GM23248 (cell line): Measurements from ENCODE around the gene ITFG1. TPM values are rescaled to one million over a fixed set of nuclear protein-coding genes. Genes with fewer than 3 reads are reported as not detected.

Experiments used
- DNase-seq: peaks from one replicate; pipeline ENCODE4 v3.0.0-alpha.2; 2015
- H2AFZ ChIP-seq: fragments of 200-600 bp; sonication (generic); 2 replicates; pipeline ENCODE4 v1.6.1; 2016; ENCODE audit warnings: antibody characterized with exemption
- H3F3A ChIP-seq: fragments of 200-600 bp; sonication (generic); 2 replicates; pipeline ENCODE4 v1.6.1; 2016; ENCODE audit warnings: mild to moderate bottlenecking, antibody characterized with exemption, mixed run types; ENCODE audit not compliant: insufficient read depth
- H3K27ac ChIP-seq: fragments of 200-600 bp; sonication (generic); 2 replicates; pipeline ENCODE4 v1.5.1; 2016; ENCODE audit warnings: mild to moderate bottlenecking
- H3K27me3 ChIP-seq: fragments of 200-600 bp; sonication (generic); replicated peaks from 2 replicates; pipeline ENCODE4 v1.6.1; 2016; ENCODE audit warnings: mild to moderate bottlenecking; ENCODE audit not compliant: insufficient read depth
- H3K36me3 ChIP-seq: fragments of 200-600 bp; sonication (generic); 2 replicates; pipeline ENCODE4 v1.6.1; 2016; ENCODE audit warnings: low read depth, mild to moderate bottlenecking
- H3K4me1 ChIP-seq: fragments of 200-600 bp; sonication (generic); 2 replicates; pipeline ENCODE4 v1.6.1; 2016; ENCODE audit warnings: mild to moderate bottlenecking; ENCODE audit not compliant: insufficient read depth
- H3K4me2 ChIP-seq: fragments of 200-600 bp; sonication (generic); one replicate; pipeline ENCODE4 v1.6.1; 2016; ENCODE audit warnings: mild to moderate bottlenecking; ENCODE audit not compliant: unreplicated experiment
- H3K4me3 ChIP-seq: fragments of 200-600 bp; sonication (generic); 2 replicates; pipeline ENCODE4 v1.5.1; 2016; ENCODE audit warnings: mild to moderate bottlenecking
- H3K79me2 ChIP-seq: fragments of 200-600 bp; sonication (generic); 2 replicates; pipeline ENCODE4 v1.6.1; 2016; ENCODE audit warnings: mild to moderate bottlenecking; ENCODE audit not compliant: insufficient read depth
- H3K9ac ChIP-seq: fragments of 200-600 bp; sonication (generic); 2 replicates; pipeline ENCODE4 v1.6.1; 2016; ENCODE audit warnings: mild to moderate bottlenecking
- H3K9me2 ChIP-seq: fragments of 200-600 bp; sonication (generic); 2 replicates; pipeline ENCODE4 v1.6.1; 2016; ENCODE audit warnings: mixed run types, mild to moderate bottlenecking, moderate library complexity; ENCODE audit not compliant: insufficient read depth
- H3K9me3 ChIP-seq: fragments of 200-600 bp; sonication (generic); one replicate; pipeline ENCODE4 v1.6.1; 2017; ENCODE audit warnings: low read depth
- H4K20me1 ChIP-seq: fragments of 200-600 bp; sonication (generic); 2 replicates; pipeline ENCODE4 v1.6.0; 2016; ENCODE audit not compliant: insufficient read depth
- EZH2 ChIP-seq: fragments of 200-600 bp; sonication (generic); IDR thresholded peaks from 2 replicates; pipeline ENCODE4 v1.6.1; 2018; ENCODE audit warnings: antibody characterized with exemption, mild to moderate bottlenecking; ENCODE audit not compliant: insufficient read depth, poor library complexity, severe bottlenecking
- EZH2phosphoT487 ChIP-seq: fragments of 200-600 bp; sonication (generic); IDR thresholded peaks from 2 replicates; pipeline ENCODE4 v1.6.1; 2018; ENCODE audit warnings: antibody characterized with exemption, moderate library complexity, mild to moderate bottlenecking, low read depth; ENCODE audit not compliant: insufficient read depth
- WGBS, 2 experiments: methylation state at CpG; one replicate each; pipeline ENCODE4 v1.1.6; 2015 to 2017; ENCODE audit warnings: low lambda C conversion rate in 2 of 2, low coverage in 1 of 2; ENCODE audit errors: missing lambda C conversion rate in 2 of 2; 5-methylcytosine and 5-hydroxymethylcytosine counted together
- in situ Hi-C: fragments of 300-500 bp; cut with MboI; formaldehyde crosslinking; loops from 2 replicates; pipeline ENCODE4 v1.15.0; 2020
- polyA plus RNA-seq: library from polyadenylated mRNA; unstranded; fragments of >200 nt; fragmentation: Nextera tagmentation; extraction: Ambion mirVana; gene quantifications from 2 replicates; pipeline ENCODE4 v1.2.1, GENCODE V29; 2016
- total RNA-seq: library from RNA; depleted of rRNA; stranded (reverse); fragments of >200 nt; shearing (Covaris generic); gene quantifications from 2 replicates; pipeline ENCODE4 v1.2.3, GENCODE V29; 2014

The ITFG1 gene
- total and polyA plus RNA-seq, 2 experiments from 2014 or later = 78.2 to 111 TPM

GRCh38 chr16:47143677-47144558, 316.9 kb downstream of the ITFG1 start, which contains the start of gene NETO2:
Gene NETO2 (minus strand): TSS chr16:47143945. CDS start chr16:47143612, 333 bp downstream.
- Histone ChIP-seq H3K79me2 (no peaks in the 10 kb centered on the region), H3K9ac (peak within 1 kb of the TSS; percentile 42), H3F3A (peaks cover 5% of the 10 kb centered on the region; the same call in 1 of the 2 replicates), H3K9me3 (no peaks in the 10 kb centered on the region), H3K27ac (no peak within 1 kb of the TSS), H3K27me3 (no peaks in the 10 kb centered on the region), H3K4me1 (no peaks in the 10 kb centered on the region), H3K9me2 (no peaks in the 10 kb centered on the region), H2AFZ (peak within 1 kb of the TSS; percentile 86), H3K36me3 (no peaks in the 10 kb centered on the region), H4K20me1 (no peaks in the 10 kb centered on the region), H3K4me3 (peak within 1 kb of the TSS; percentile 77), H3K4me2 (peak within 1 kb of the TSS; percentile 99)
- in situ Hi-C loops = no loop called here
- 4 to 6% methylated on average over 48 to 87 of the region's 130 CpGs for WGBS, 2 experiments
- TF ChIP-seq EZH2 (no peak), EZH2phosphoT487 (no peak)
- DNase-seq = peak; percentile 72

DNA sequence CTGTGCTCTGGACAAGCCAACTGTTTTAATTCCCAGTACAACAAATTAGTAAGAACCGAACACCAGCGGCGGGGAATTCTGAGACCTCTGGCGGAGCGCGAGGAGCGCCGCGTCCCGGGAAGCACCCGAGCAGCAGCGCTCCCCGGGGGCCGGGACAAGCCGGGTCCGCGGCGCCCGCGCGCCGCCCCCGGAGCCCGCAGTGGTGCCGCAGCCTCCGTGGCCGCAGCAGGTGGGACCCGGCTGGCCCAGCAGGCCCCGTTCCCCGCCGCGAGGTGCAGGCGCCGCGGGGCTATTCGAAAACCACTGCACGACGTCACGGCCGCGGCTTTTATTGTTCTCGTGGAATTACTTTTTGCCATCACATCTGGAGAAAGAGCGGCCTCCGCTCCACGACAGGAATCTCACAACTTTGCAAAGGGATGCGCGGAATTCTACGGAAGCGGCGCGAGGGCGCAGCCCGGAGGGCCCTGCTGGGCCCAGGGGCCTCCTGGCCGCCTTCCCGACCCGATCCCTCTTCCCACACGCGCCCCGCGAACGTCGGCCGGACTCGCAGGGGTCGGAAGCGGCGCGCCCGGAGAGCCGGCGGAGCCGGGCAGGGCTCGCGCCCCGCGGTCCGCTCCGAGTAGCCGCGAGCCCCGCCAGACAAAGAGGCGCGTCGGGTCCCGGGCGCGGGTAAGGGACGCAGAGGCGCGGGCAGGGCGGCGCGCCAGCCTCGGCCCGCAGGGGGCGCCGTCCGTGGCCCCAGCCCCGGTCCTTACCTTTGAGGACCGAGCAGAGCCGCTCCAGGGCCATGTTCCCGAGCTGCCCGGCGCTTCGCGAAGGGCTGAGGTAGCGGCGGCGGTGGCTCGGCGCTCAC, 317.8 kb downstream of the ITFG1 start:
- in situ Hi-C loops = no loop called here
- H3K27me3 ChIP-seq = no peaks in the 10 kb centered on the region
- H3K9me2 ChIP-seq = no peaks in the 10 kb centered on the region
- H4K20me1 ChIP-seq = no peaks in the 10 kb centered on the region
- DNase-seq = peak; percentile 73
- H3K4me3 ChIP-seq = peak overlapping the region; percentile 77
- H3F3A ChIP-seq = peaks cover 5% of the 10 kb centered on the region; the same call in 1 of the 2 replicates
- H3K36me3 ChIP-seq = no peaks in the 10 kb centered on the region
- peak overlapping the region; percentile 86 for H2AFZ ChIP-seq
- peak overlapping the region; percentile 42 for H3K9ac ChIP-seq
- no peak overlapping the region for H3K27ac ChIP-seq
- WGBS, 2 experiments = 1 to 2% methylated on average over 76 to 88 of the region's 111 CpGs
- H3K4me1 ChIP-seq = no peaks in the 10 kb centered on the region
- H3K9me3 ChIP-seq = no peaks in the 10 kb centered on the region
- no peaks in the 10 kb centered on the region for H3K79me2 ChIP-seq
- no peak for TF ChIP-seq EZH2phosphoT487
- no peak for TF ChIP-seq EZH2
- H3K4me2 ChIP-seq = peak overlapping the region; percentile 99

GRCh38 chr16:47142486-47142820, 318.4 kb downstream of the ITFG1 start:
- no peak for TF ChIP-seq EZH2phosphoT487
- Histone ChIP-seq H3K4me1 (no peaks in the 10 kb centered on the region), H3K36me3 (no peaks in the 10 kb centered on the region), H3K9me3 (no peaks in the 10 kb centered on the region), H3K9me2 (no peaks in the 10 kb centered on the region), H3K4me2 (peak overlapping the region; percentile 99), H2AFZ (peak overlapping the region; percentile 86), H3K27ac (no peak overlapping the region), H3K9ac (peak overlapping the region; percentile 42), H3K27me3 (no peaks in the 10 kb centered on the region), H3K79me2 (no peaks in the 10 kb centered on the region), H3F3A (peaks cover 5% of the 10 kb centered on the region; the same call in 1 of the 2 replicates), H4K20me1 (no peaks in the 10 kb centered on the region), H3K4me3 (peak overlapping the region; percentile 77)
- in situ Hi-C loops = no loop called here
- 2% methylated on average over 8 of the region's 8 CpGs for WGBS, 2 experiments
- DNase-seq = peak; percentile 55

DNA sequence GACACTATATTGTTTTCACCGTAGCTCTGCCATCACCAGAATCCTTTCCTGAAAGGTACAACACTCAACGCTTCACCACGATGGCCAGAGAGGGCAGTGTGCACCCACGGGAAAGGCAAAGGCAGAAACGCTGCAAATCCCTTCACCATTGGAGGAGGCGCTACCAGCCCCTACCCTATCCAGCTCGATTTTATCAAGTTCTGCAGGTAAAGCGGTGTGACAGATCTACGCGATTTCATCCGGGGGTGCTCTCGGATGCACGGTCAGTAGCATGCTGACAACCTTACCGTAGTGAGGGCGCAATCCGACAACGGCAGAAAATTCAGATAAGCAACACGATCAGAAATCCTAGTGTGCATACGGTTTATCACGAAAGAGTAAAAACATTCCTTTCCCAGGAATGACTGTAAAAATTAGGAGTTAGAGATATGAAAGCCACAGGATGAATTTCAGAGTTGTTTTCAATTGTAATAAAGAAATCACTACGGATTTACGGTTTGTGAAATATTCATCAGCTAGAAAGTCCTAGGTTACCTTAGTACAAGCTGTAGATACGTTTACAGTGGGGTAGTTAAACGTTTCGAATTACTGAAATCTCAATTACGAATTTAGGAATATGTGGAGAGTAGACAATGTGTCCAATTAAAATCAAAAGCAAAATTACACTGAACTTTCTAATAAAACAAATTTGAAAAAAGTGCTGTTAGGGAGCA, 318.9 kb downstream of the ITFG1 start:
- no peaks in the 10 kb centered on the region for H3K9me2 ChIP-seq
- H3K27me3 ChIP-seq = no peaks in the 10 kb centered on the region
- H3K9ac ChIP-seq = peak overlapping the region; percentile 42
- H3K4me3 ChIP-seq = peak overlapping the region; percentile 77
- no peaks in the 10 kb centered on the region for H3K79me2 ChIP-seq
- H3K36me3 ChIP-seq = no peaks in the 10 kb centered on the region
- H3K27ac ChIP-seq = no peak overlapping the region
- in situ Hi-C loops = no loop called here
- TF ChIP-seq EZH2phosphoT487 (no peak), EZH2 (no peak)
- 7% methylated on average over 26 of the region's 26 CpGs for WGBS, 2 experiments
- H4K20me1 ChIP-seq = no peaks in the 10 kb centered on the region
- H3F3A ChIP-seq = peaks cover 5% of the 10 kb centered on the region; the same call in 1 of the 2 replicates
- H2AFZ ChIP-seq = peak overlapping the region; percentile 86
- peak overlapping the region; percentile 99 for H3K4me2 ChIP-seq
- H3K9me3 ChIP-seq = no peaks in the 10 kb centered on the region
- peak; percentile 88 for DNase-seq
- H3K4me1 ChIP-seq = no peaks in the 10 kb centered on the region
